ENCODE measurements around the gene SLC22A23.
"Not testable (repeated sequence)": the region's sequence is repeated elsewhere in the genome, so short reads cannot be mapped to it uniquely, and the experiment has no call there.

Gene SLC22A23

DNA sequence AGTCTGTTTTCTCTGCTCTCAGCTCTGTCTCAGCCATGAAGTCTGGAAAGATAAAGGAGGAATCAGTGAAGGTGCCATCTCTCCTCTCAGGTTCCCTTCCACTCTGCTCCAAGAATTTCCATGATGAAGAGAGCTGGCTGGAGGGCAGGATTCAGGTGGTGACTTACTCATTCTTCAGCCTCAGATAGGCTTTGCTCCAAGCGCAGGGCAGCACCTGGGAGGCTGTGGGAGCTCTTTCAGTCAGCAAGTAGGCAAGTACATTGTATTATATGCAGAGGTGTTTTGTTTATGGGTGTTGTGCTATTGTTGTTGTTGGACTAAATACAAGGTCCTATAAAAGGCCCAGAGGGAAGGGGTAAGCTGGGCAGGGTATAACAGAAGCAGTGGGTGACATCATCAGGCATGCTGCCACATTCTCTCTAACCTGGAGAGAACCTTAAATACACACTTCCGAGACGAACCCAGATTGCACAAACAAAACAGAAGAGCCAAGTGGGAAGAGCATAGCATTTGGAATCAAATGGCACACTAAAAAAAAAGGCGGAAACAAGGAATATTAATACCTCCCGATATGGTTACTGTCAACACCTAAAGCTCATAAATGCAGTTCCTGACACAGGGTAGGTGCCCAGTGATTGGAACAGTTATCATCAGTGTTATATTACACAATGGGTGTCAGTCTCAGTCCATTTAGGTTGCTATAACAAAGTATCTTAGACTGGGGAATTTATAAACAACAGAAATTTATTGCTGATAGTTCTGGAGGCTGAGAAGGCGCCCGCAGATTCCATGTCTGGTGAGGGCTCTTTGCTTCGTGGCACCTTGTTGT is 212.6 kb downstream of the SLC22A23 start:
- DNase-seq (ENCODE audit: low read depth in 2 of 2) = no peak

GRCh38 chr6:3242768-3243167 is 214.1 kb downstream of the SLC22A23 start:
- DNase-seq (ENCODE audit: low read depth in 2 of 2) = no peak

DNA sequence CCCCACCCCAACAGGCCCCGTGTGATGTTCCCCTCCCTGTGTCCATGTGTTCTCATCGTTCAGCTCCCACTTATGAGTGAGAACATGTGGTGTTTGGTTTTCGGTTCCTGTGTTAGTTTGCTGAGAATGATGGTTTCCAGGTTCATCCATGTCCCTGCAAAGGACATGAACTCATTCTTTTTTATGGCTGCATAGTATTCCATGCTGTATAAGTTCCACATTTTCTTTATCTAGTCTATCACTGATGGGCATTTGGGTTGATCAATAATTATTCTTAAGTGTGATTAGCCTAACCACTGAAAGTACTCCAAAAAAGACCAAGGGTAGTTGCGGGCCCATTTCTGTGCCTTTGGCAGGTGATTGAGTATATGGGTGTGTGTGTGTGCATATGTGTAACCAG is 215.1 kb downstream of the SLC22A23 start:
- not testable (repeated sequence) for DNase-seq (ENCODE audit: low read depth in 2 of 2)

GRCh38 chr6:3240595-3240994 is 216.3 kb downstream of the SLC22A23 start:
- no peak for DNase-seq (ENCODE audit: low read depth in 2 of 2)

- no peak for DNase-seq (ENCODE audit: low read depth in 2 of 2)
Measured at GRCh38 chr6:3239110-3239830, 217.6 kb downstream of the SLC22A23 start.

DNA sequence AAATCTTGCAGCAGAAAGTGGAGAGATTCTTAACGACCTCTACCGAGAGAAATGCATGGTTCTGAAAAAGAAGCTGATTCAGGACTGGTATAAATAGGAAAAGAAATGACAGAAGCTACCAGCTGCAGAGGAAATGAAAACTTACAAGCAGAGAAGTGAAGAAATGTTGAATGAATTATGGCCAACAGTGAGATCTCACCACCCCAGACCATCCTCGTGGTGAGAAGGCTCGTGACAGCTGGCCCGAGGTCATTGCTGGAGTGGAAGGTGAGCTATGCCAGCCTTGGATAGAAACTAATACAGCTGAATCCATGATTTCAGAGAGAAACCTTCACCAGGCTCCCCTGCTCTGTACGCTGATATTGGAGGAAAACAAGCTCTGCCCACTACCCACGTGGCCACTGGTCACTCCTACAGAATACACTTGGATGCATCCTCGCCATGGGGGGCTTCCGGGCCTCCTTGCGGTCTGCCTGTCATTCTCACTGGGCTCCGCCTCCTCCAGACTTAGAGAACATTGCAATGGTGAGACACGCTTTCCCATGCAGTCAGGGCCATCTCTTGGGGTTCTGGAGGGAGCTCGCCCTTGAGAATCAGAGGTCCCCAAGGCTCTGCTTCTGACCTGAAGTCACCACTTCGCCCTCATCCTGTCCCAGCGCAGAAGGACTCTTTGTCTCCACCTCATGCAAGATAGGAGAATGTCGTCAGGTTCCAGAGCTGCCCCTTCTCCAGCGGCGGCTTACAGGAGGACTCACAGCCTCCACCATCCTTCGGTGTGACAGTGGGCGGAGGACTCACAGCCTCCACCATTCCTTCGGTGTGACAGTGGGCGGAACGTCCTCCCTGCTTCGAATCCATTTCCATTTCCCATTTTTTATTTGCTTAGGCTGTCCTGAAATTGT is 218.8 kb downstream of the SLC22A23 start:
- DNase-seq (ENCODE audit: low read depth in 2 of 2) = no peak

- no peak for DNase-seq (ENCODE audit: low read depth in 2 of 2)
Measured at GRCh38 chr6:3236005-3236404, 220.8 kb downstream of the SLC22A23 start.

- DNase-seq (ENCODE audit: low read depth in 2 of 2) = no peak
Measured at GRCh38 chr6:3235486-3235885, 221.4 kb downstream of the SLC22A23 start.

DNA sequence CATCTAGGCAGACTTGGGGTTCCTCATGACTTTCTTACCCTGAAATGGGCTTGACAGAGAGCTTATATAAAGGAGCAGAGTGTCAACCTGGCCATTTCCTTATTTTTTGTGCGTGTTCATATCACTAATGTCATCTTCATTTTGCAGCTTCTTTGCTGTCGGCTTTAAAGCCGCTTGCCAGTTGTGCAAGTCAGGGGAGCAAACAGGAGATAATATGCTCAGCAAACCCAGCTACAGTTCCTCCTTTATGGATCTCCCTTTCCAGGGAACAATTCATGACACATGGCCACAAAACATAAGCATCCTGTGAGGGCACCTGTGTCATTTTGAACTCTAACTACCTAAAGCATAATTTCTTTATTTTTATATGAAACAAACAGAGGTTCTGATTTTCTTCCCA is 222.9 kb downstream of the SLC22A23 start:
- DNase-seq (ENCODE audit: low read depth in 2 of 2) = no peak

GRCh38 chr6:3233321-3233720 is 223.5 kb downstream of the SLC22A23 start:
- DNase-seq (ENCODE audit: low read depth in 2 of 2) = no peak

DNA sequence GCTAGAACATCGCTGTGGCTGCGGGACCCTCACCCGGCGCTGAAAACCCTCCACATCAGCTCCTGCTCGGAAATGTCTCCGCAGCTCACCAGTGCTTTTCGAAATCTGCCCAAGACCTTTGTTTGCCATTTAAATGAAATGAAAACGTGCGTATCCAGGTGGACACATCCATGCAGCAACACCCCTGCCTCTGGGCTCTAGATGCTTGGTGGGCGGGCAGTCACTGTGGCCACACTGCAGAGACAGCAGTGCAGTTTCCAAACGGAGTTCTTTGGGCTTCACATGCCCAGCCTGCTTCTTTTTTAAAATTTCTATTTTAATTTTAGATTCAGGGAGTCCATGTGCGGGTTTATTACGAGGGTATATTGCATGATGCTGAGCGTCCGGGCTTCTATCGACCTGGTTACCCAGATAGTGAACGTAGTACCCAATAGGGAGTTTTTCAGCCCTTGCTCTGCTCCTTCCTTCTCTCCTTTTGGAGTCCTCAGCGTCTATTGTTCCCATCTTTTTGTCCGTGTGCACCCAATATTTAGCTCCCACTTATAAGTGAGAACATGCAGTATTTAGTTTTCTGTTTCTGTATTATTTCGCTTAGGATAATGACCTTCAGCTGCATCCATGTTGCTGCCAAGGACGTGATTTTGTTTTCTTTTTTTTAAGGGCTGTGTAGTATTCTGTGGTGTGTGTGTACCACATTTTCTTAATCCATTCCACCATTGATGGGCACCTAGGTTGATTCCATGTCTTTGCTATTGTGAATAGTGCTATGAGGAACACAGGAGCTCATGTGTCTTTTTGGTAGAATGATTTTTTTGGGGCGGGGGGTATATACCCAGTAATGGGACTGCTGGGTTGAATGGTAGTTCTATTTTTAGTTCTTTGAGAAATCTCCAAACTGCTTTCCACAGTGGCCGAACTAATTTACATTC is 224.6 kb downstream of the SLC22A23 start:
- no peak for DNase-seq (ENCODE audit: low read depth in 2 of 2)

- DNase-seq (ENCODE audit: low read depth in 2 of 2) = no peak
Measured at GRCh38 chr6:3231247-3232016, 225.4 kb downstream of the SLC22A23 start.

DNA sequence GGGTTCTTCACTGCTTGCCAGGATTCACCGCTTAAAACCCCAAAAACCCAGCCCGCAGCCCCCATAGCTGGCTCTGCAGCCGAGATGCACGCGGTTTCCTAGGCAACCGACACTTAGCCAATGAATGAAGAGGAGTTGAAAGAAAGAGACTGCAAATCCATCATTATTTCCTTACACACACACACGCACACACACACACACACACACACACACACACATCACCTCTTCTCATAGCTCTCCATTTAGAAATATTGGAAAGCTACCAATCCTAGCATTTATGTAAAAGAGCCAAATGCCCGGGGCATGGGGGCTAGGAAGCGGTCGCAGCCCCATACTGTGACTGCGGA is 226.0 kb downstream of the SLC22A23 start:
- no peak for DNase-seq (ENCODE audit: low read depth in 2 of 2)

- no peak for DNase-seq (ENCODE audit: low read depth in 2 of 2)
Measured at GRCh38 chr6:3230256-3230882, 226.5 kb downstream of the SLC22A23 start.

DNA sequence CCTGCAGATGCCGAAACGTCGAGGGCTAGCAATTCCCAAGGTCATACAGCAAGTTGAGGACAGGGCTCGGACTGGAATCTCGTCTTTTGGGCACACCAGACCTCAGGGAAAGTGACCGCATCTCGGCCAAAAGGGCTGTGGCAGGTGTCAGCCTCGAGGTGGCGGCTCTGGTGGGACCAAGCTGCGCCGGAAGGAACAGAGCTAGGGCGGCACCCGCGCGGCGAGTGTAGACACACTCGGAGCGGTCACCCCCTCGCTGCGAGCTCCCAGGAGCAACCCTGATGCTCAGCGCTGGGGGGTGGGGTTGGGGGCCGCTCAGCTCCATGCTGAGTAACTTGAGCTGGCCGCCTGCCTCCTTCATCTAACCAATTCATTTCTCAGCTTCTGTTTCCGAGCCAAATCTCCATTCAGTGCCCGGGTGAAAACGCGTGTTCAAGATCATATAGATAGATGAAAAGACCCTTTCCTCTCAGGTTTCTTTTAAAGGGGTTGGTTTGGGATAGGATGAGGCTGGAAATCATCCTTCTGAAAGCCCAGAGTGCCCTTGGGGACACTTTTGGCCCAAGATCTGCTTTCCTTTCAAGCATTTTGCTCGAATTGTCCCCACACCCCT is 227.2 kb downstream of the SLC22A23 start:
- DNase-seq (ENCODE audit: low read depth in 2 of 2) = no peak

DNA sequence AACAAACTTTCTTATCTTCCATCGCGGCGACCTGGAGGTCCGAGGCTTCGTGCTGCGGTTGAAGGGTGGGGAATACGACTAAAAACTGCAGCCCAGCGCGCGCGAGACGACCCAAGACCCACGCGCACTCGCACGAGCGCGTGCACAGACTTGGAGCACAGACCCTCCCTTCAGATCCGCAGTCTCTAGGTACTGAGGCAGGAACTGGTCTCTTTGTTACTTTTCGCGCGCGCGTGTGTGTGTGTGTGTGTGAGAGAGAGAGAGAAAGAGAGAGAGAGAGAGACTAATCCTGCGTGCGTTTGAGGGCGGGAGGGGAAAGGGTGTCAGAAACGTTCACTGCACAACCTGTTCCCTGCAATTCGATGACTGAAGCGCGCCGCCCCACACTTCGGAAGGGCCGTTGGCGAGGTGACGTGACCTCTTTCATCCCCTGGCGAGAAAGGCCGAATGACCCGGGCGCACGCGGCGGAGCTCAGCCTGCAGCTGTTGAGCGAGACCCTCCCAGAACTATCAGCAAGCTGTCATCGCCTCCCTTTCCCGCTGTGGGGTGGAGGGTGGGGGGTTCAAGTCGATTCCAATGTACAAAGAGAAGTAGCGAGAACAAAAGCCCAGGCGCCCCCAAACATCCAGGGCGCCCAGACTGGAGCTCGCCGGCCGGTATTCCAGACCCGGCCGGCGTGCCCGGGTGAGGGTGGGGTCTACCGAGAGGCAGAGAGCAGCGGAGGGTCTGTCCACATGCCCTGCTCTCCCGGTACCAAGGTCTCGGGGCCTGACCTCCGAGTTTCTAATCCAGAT is 227.9 kb downstream of the SLC22A23 start:
- no peak for DNase-seq (ENCODE audit: low read depth in 2 of 2)

DNA sequence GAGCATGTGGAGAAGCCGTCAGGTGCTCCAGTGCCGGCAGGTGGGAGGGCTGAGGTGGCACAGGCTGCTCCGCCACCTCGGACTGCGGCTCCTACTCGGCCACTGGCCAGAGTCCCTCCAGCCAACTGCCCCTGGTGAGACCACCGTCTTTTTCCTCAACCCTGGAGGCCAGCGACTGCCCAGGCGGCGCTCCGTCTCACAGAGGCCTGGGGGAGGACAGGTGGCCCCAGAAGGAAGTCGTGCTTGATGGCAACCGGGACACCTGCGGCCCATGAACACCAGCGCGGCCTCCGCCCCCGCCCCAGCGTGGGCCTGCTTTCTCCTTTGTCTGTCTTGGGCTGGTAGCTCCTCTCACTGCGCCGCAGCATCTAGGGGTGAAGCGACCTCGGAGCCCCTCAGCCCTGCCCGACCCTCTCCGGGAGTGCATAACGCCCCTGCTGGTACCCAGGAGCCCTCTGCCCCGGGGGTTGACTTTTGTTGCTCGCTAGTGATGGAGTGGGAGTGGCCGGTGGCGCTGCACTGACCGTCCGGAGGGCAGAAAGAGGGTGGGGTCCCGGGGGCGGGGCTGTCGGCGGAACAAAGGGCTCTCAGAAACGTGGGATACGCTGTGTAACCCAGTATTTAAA is 228.7 kb downstream of the SLC22A23 start:
- DNase-seq (ENCODE audit: low read depth in 2 of 2) = no peak

DNA sequence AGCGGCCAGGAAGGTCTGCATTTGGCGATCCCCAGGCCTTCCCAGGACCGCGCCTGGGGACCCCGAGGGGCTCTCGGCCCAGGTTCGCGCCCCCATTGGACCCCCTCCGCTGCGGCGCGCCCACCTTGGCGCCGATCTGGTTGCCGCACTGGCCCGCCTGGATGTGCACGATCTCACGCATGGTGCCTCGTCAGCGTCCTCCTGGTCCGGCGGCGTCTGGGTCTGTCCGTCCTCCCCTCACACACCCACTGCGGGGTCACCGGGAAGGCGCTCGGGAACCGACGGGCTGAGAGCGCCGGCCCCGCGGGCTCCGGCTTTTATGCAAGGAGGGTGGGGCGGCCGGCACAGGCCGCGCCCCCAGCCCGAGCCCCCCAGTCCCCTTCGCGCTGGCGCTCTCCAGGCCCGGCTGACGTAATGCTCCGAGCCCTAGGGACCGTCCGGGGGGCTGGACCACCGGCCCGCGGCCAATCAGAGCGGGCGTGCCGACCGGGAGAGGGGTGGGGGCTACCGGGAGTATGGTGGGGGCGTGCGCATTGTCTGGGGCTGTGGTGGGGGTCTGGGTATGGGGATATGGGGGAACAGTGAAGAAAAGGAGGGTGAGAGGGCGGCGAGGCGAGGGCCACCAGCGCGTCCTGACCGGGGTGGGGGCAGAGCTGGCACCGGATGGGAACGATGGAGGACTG is 229.3 kb downstream of the SLC22A23 start, which contains the start of gene TUBB2B:
Gene TUBB2B, minus strand, starts transcription at position 291 of the 683 bp plus-strand sequence. Its CDS starts 110 bp downstream, at position 181.
- no peak for DNase-seq (ENCODE audit: low read depth in 2 of 2)
